HepG2 (cell line): ENCODE results near the gene WDFY1. TPM values are rescaled to one million over a fixed set of nuclear protein-coding genes. Genes with fewer than 3 reads are reported as not detected.

Experiments
- ATAC-seq: fragments of 200-7000 bp; cut with Tn5 transposase; 3 replicates; pipeline ENCODE4 v1.9.1; 2020; ENCODE audit warnings: mild to moderate bottlenecking, moderate library complexity
- BruUV-seq: library from RNA; stranded (reverse); fragments of 400-500 nt; replicated peaks from 2 replicates; lab custom pipeline; 2021; lab: Mats Ljungman, UMichigan
- CTCF ChIA-PET: fragments of 300-600 bp; formaldehyde crosslinking; extraction: SDS; loops from one replicate; lab custom pipeline; 2021; ENCODE audit warnings: low total read pairs, inconsistent platforms, low intra/inter-chr PET ratio; lab: Yijun Ruan, JAX
- POLR2A ChIA-PET: fragments of 350-600 bp; sonication (Branson Sonifier 250); formaldehyde crosslinking; loops from one replicate; lab custom pipeline; 2020; ENCODE audit warnings: antibody characterized with exemption, inconsistent platforms; lab: Yijun Ruan, JAX
- DNase-seq: peaks from one replicate; pipeline ENCODE4 v3.0.0-alpha.2; 2015; ENCODE audit warnings: low spot score
- FAIRE-seq: peaks from 3 replicates; lab custom pipeline; 2011; peaks lifted over from hg19 to GRCh38; lab: Jason Lieb, UNC
- H2AFZ ChIP-seq: one replicate; pipeline ENCODE4 v1.6.1; 2011; ENCODE audit warnings: low read length, inconsistent platforms
- H3K27ac ChIP-seq: fragments of 300-600 bp; 3 replicates; pipeline ENCODE4 v1.8.0; 2011; ENCODE audit warnings: mixed run types, mild to moderate bottlenecking, mixed read lengths, low read length, inconsistent platforms; ENCODE audit not compliant: insufficient read depth; ENCODE audit errors: extremely low read length
- H3K27me3 ChIP-seq, 2 experiments: fragments of 200-600 bp in 1 of 2; 2 replicates in 1 of 2; 3 replicates in 1 of 2; pipeline versions ENCODE4 v1.6.0 to v1.8.0; 2011; ENCODE audit warnings: low read length in 2 of 2, mild to moderate bottlenecking in 2 of 2, moderate library complexity in 2 of 2, inconsistent platforms in 1 of 2; ENCODE audit not compliant: insufficient read depth in 2 of 2, control insufficient read depth in 1 of 2
- H3K36me3 ChIP-seq, 2 experiments: fragments of 200-600 bp in 1 of 2; replicated peaks in 1 of 2; 2 replicates in 1 of 2; 3 replicates in 1 of 2; pipeline versions ENCODE4 v1.5.1 to v1.8.0; 2011; ENCODE audit warnings: low read length in 2 of 2, inconsistent platforms in 1 of 2; ENCODE audit not compliant: insufficient read depth in 2 of 2, control insufficient read depth in 1 of 2
- H3K4me1 ChIP-seq: 2 replicates; pipeline ENCODE4 v1.5.1; 2012; ENCODE audit warnings: low read length, inconsistent platforms; ENCODE audit not compliant: insufficient read depth
- H3K4me2 ChIP-seq: 2 replicates; pipeline ENCODE4 v1.6.0; 2011; ENCODE audit warnings: low read depth, low read length, inconsistent platforms
- H3K4me3 ChIP-seq, 3 experiments: fragments of 200-600 bp in 1 of 3; sonication (generic), shearing (Covaris generic) in 1 of 3; replicated peaks in 1 of 3; 2 replicates each; pipeline ENCODE4 v1.5.1; 2011 to 2016; ENCODE audit warnings: low read length in 3 of 3, inconsistent platforms in 2 of 3, low read depth in 2 of 3, mild to moderate bottlenecking in 2 of 3, control low read depth in 1 of 3, mixed read lengths in 1 of 3; ENCODE audit not compliant: insufficient read depth in 1 of 3
- H3K79me2 ChIP-seq: one replicate; pipeline ENCODE4 v1.6.1; 2011; ENCODE audit warnings: low read length, inconsistent platforms; ENCODE audit not compliant: insufficient read depth
- H3K9ac ChIP-seq: 2 replicates; pipeline ENCODE4 v1.6.0; 2011; ENCODE audit warnings: mild to moderate bottlenecking, low read depth, low read length, inconsistent platforms; ENCODE audit not compliant: insufficient read depth
- H3K9me3 ChIP-seq: 2 replicates; pipeline ENCODE4 v1.5.1; 2012; ENCODE audit warnings: mild to moderate bottlenecking, low read length
- H4K20me1 ChIP-seq: 2 replicates; pipeline ENCODE4 v1.6.0; 2011; ENCODE audit warnings: inconsistent platforms, mild to moderate bottlenecking, low read length, moderate library complexity; ENCODE audit not compliant: insufficient read depth
- BRF2 ChIP-seq: sonication (generic); formaldehyde crosslinking; IDR thresholded peaks from 2 replicates; pipeline ENCODE4 v1.8.1; 2022; ENCODE audit warnings: mild to moderate bottlenecking, missing genetic modification reagents
- NBN ChIP-seq: fragments of 450-650 bp; conservative IDR thresholded peaks from 2 replicates; pipeline ENCODE4 v1.6.1; 2017
- NKX3-1 ChIP-seq: sonication (generic); formaldehyde crosslinking; IDR thresholded peaks from 2 replicates; pipeline ENCODE4 v1.5.0; 2020; ENCODE audit warnings: missing genetic modification reagents
- NR2F6 ChIP-seq, 2 experiments: IDR thresholded peaks; 2 replicates each; pipeline ENCODE4 v1.6.1; 2016; ENCODE audit warnings: antibody characterized with exemption in 1 of 2, mild to moderate bottlenecking in 1 of 2
- SETDB1 ChIP-seq: sonication (generic); formaldehyde crosslinking; IDR thresholded peaks from 2 replicates; pipeline ENCODE4 v1.5.1; 2020; ENCODE audit warnings: missing genetic modification reagents, mild to moderate bottlenecking, borderline replicate concordance
- SP4 ChIP-seq: sonication (generic); formaldehyde crosslinking; IDR thresholded peaks from 2 replicates; pipeline ENCODE4 v1.8.1; 2023; ENCODE audit warnings: mild to moderate bottlenecking, missing genetic modification reagents
- THAP9 ChIP-seq: sonication (generic); formaldehyde crosslinking; IDR thresholded peaks from 2 replicates; pipeline ENCODE4; 2020; ENCODE audit warnings: missing genetic modification reagents, mild to moderate bottlenecking, borderline replicate concordance
- TRIM24 ChIP-seq: sonication (generic); formaldehyde crosslinking; IDR thresholded peaks from 2 replicates; pipeline ENCODE4 v1.8.0; 2022; ENCODE audit warnings: mild to moderate bottlenecking, missing genetic modification reagents
- USF2 ChIP-seq, 2 experiments: sonication (generic) in 1 of 2; formaldehyde crosslinking in 1 of 2; IDR thresholded peaks; 2 replicates each; pipeline versions ENCODE4 v1.5.1 to v1.6.1; 2011 to 2020; ENCODE audit warnings: borderline replicate concordance in 1 of 2, low read depth in 1 of 2, low read length in 1 of 2, mild to moderate bottlenecking in 1 of 2, missing genetic modification reagents in 1 of 2, moderate library complexity in 1 of 2
- ZBTB43 ChIP-seq: sonication (generic); formaldehyde crosslinking; conservative IDR thresholded peaks from 2 replicates; pipeline ENCODE4 v1.4.0; 2020; ENCODE audit warnings: missing genetic modification reagents
- ZNF512 ChIP-seq: sonication (generic); formaldehyde crosslinking; IDR thresholded peaks from 2 replicates; pipeline ENCODE4 v1.4.0; 2020; ENCODE audit warnings: mild to moderate bottlenecking, missing genetic modification reagents
- ZNF639 ChIP-seq: conservative IDR thresholded peaks from 2 replicates; pipeline ENCODE4 v1.6.1; 2018; ENCODE audit warnings: missing genetic modification reagents
- ZNF703 ChIP-seq: sonication (generic); formaldehyde crosslinking; IDR thresholded peaks from 2 replicates; pipeline ENCODE4 v1.5.1; 2020; ENCODE audit warnings: missing genetic modification reagents, mild to moderate bottlenecking, moderate library complexity, borderline replicate concordance
- WGBS: methylation state at CpG from one replicate; pipeline ENCODE4 v1.1.6; 2017; ENCODE audit warnings: low lambda C conversion rate; 5-methylcytosine and 5-hydroxymethylcytosine counted together
- in situ Hi-C: cut with HindIII; loops from 2 replicates; pipeline ENCODE4 v1.10.0; 2017; ENCODE audit warnings: low pct_unique_long_range_greater_than_20kb; ENCODE audit not compliant: extremely low pct_ligation_motif_present
- intact Hi-C: fragments of 100-400 bp; cut with micrococcal nuclease; formaldehyde crosslinking; loops from one replicate; pipeline ENCODE4 v1.10.0; 2022; ENCODE audit not compliant: unreplicated experiment
- polyA plus RNA-seq, 8 experiments: library from polyadenylated mRNA; depleted of rRNA in 3 of 8; stranded (reverse) in 7 of 8; unstranded in 1 of 8; fragments of >200 nt; fragmentation: Illumina TruSeq in 4 of 8; extraction: Trizol in 4 of 8; gene quantifications; 2 replicates each; pipeline versions ENCODE4 v1.2.1 to v1.2.3, GENCODE V29; 2011 to 2016; ENCODE audit warnings: low read depth in 4 of 8, missing spikeins in 1 of 8, mixed read lengths in 1 of 8; ENCODE audit not compliant: insufficient read depth in 1 of 8
- total RNA-seq, 5 experiments: library from RNA; depleted of rRNA; stranded (reverse); fragments of >200 nt; fragmentation: Illumina TruSeq; extraction: Trizol; gene quantifications; 2 replicates each; pipeline ENCODE4 v1.2.3, GENCODE V29; 2016; ENCODE audit warnings: low read depth in 1 of 5

The WDFY1 gene
- total and polyA plus RNA-seq, 2 of the 13 experiments (the other 11 are each of a cell fraction or from before 2014, with no cell fraction given), result 77.0 to 78.4 TPM

GRCh38 chr2:223915071-223915470 lies 30.1 kb downstream of the WDFY1 start:
- CTCF ChIA-PET, result no interaction called here
- ATAC-seq (no peak), DNase-seq (no peak), FAIRE-seq (no peak)
- POLR2A ChIA-PET, result interaction anchor here (1.6 kb wide), 1 partner anchor 15 kb away, joined by 4 read pairs; no protein-coding TSS in a partner anchor
- no peak overlapping the region for H3K27ac ChIP-seq
- WGBS, result 99% methylated on average over 3 of the region's 3 CpGs
- in situ Hi-C loops, result no loop called here
- no peak overlapping the region for H3K4me3 ChIP-seq
- H3K4me2 ChIP-seq, result no peak overlapping the region
- no peaks in the 10 kb centered on the region for H4K20me1 ChIP-seq
- peaks cover 24% of the 10 kb centered on the region for H3K79me2 ChIP-seq
- peaks cover 7 to 22% of the 10 kb centered on the region in 2 experiments; a peak in 4 of 5 replicates for H3K36me3 ChIP-seq
- H3K9ac ChIP-seq, result no peak overlapping the region
- H3K27me3 ChIP-seq, result no peaks in the 10 kb centered on the region
- BruUV-seq, result no TSS peak
- H3K4me1 ChIP-seq, result peaks cover 22% of the 10 kb centered on the region
- intact Hi-C loops, result no loop called here
- no peak for TF ChIP-seq SETDB1 (CRISPR knock-in tag)
- no peak for TF ChIP-seq ZBTB43 (CRISPR knock-in tag)
- no peak for TF ChIP-seq NR2F6 (IDR thresholded peaks at IDR 0.05)
- no peak for TF ChIP-seq NR2F6 (CRISPR knock-in tag; IDR thresholded peaks at IDR 0.05)
- TF ChIP-seq SP4, result no peak
- no peak for TF ChIP-seq ZNF512 (CRISPR knock-in tag)
- TF ChIP-seq BRF2 (CRISPR knock-in tag), result no peak
- no peak for TF ChIP-seq NBN
- TF ChIP-seq ZNF639 (CRISPR knock-in tag), result no peak
- TF ChIP-seq USF2 (IDR thresholded peaks at IDR 0.05; ENCODE audit: low read depth, low read length), result no peak
- no peak for TF ChIP-seq USF2 (CRISPR knock-in tag; IDR thresholded peaks at IDR 0.05; ENCODE audit: borderline replicate concordance)
- TF ChIP-seq NKX3-1 (CRISPR knock-in tag), result no peak
- TF ChIP-seq TRIM24 (CRISPR knock-in tag), result no peak
- no peak for TF ChIP-seq THAP9 (CRISPR knock-in tag)
- TF ChIP-seq ZNF703 (CRISPR knock-in tag), result no peak
- H3K9me3 ChIP-seq, result no peaks in the 10 kb centered on the region
- H2AFZ ChIP-seq, result no peak overlapping the region
